ENCODE results near the gene SGMS1.
"Not testable (repeated sequence)": the region's sequence is repeated elsewhere in the genome, so short reads cannot be mapped to it uniquely, and the experiment has no call there.

Gene SGMS1

GRCh38 chr10:50508315-50509051 is 115.3 kb downstream of the SGMS1 start:
- DNase-seq (ENCODE audit: low read depth), result peak; percentile 21

GRCh38 chr10:50506861-50507573 is 116.7 kb downstream of the SGMS1 start:
- DNase-seq (ENCODE audit: low read depth), result no peak

GRCh38 chr10:50504389-50504788 is 119.4 kb downstream of the SGMS1 start:
- no peak for DNase-seq (ENCODE audit: low read depth)

- DNase-seq (ENCODE audit: low read depth), result no peak
These were observed 120.0 kb downstream of the SGMS1 start for GRCh38 chr10:50503661-50504320.

- not testable (repeated sequence) for DNase-seq (ENCODE audit: low read depth)
These were observed 120.6 kb downstream of the SGMS1 start for GRCh38 chr10:50503156-50503555.

- no peak for DNase-seq (ENCODE audit: low read depth)
These were observed 121.8 kb downstream of the SGMS1 start for GRCh38 chr10:50501924-50502452.

GRCh38 chr10:50501478-50501877 is 122.3 kb downstream of the SGMS1 start:
- no peak for DNase-seq (ENCODE audit: low read depth)

- DNase-seq (ENCODE audit: low read depth), result no peak
These were observed 125.3 kb downstream of the SGMS1 start for GRCh38 chr10:50498465-50498864.

GRCh38 chr10:50497758-50498157 is 126.0 kb downstream of the SGMS1 start:
- no peak for DNase-seq (ENCODE audit: low read depth)

GRCh38 chr10:50496228-50496627 is 127.5 kb downstream of the SGMS1 start:
- DNase-seq (ENCODE audit: low read depth), result no peak

GRCh38 chr10:50490241-50490640 is 133.5 kb downstream of the SGMS1 start:
- no peak for DNase-seq (ENCODE audit: low read depth)

- DNase-seq (ENCODE audit: low read depth), result not testable (repeated sequence)
These were observed 139.2 kb downstream of the SGMS1 start for GRCh38 chr10:50484550-50484949.

GRCh38 chr10:50480054-50481007 is 143.4 kb downstream of the SGMS1 start:
- no peak for DNase-seq (ENCODE audit: low read depth)

- DNase-seq (ENCODE audit: low read depth), result no peak
These were observed 146.2 kb downstream of the SGMS1 start for GRCh38 chr10:50477287-50478203.

- no peak for DNase-seq (ENCODE audit: low read depth)
These were observed 150.0 kb downstream of the SGMS1 start for GRCh38 chr10:50473756-50474155.

- DNase-seq (ENCODE audit: low read depth), result no peak
These were observed 150.8 kb downstream of the SGMS1 start for GRCh38 chr10:50472914-50473313.

GRCh38 chr10:50471583-50471975 is 152.2 kb downstream of the SGMS1 start:
- no peak for DNase-seq (ENCODE audit: low read depth)

GRCh38 chr10:50470798-50471582 is 152.8 kb downstream of the SGMS1 start:
- no peak for DNase-seq (ENCODE audit: low read depth)

GRCh38 chr10:50470345-50470744 is 153.4 kb downstream of the SGMS1 start:
- DNase-seq (ENCODE audit: low read depth), result no peak

GRCh38 chr10:50469778-50470193 is 154.0 kb downstream of the SGMS1 start:
- no peak for DNase-seq (ENCODE audit: low read depth)

All from T-helper 22 cell (primary cell).